ENCODE results near the gene PALD1. TPM values are rescaled to one million over a fixed set of nuclear protein-coding genes. Genes with fewer than 3 reads are reported as not detected.

Gene PALD1
- total RNA-seq, 1 donor from 2014 or later = 1.2 TPM

DNA sequence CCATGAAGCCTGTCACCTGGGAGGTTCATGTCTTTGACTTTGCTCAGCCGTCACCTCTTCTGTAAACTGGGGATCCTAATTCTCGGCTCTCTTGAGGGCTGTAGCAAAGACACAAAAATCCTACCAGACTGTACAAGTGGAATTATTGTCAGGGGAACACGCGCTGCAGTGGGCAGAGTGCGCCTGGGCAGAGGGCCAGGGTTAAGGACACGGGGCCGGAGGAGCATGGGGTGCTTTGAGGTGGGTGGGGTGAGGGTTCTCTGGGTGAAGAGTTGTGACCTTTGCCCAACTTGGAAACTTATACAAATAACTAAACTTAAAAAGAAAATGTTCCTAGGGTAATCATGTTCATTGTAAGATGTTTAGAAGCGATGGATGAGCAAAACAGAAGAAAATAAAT, 36.0 kb downstream of the PALD1 start:
- H3K36me3 Mint-ChIP-seq (ENCODE audit: insufficient read depth) = no peaks in the 10 kb centered on the region
- H3K4me1 Mint-ChIP-seq (ENCODE audit: low read depth) = no peaks in the 10 kb centered on the region
- TF ChIP-seq, protein P1, sequence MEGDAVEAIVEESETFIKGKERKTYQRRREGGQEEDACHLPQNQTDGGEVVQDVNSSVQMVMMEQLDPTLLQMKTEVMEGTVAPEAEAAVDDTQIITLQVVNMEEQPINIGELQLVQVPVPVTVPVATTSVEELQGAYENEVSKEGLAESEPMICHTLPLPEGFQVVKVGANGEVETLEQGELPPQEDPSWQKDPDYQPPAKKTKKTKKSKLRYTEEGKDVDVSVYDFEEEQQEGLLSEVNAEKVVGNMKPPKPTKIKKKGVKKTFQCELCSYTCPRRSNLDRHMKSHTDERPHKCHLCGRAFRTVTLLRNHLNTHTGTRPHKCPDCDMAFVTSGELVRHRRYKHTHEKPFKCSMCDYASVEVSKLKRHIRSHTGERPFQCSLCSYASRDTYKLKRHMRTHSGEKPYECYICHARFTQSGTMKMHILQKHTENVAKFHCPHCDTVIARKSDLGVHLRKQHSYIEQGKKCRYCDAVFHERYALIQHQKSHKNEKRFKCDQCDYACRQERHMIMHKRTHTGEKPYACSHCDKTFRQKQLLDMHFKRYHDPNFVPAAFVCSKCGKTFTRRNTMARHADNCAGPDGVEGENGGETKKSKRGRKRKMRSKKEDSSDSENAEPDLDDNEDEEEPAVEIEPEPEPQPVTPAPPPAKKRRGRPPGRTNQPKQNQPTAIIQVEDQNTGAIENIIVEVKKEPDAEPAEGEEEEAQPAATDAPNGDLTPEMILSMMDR (IDR thresholded peaks at IDR 0.05; ENCODE audit: unreplicated experiment) = no peak
- H3K4me3 Mint-ChIP-seq (ENCODE audit: low read depth) = no peak overlapping the region
- H3K27ac Mint-ChIP-seq = no peak overlapping the region
- no peak for DNase-seq (ENCODE audit: low spot score, unreplicated experiment)
- no peaks in the 10 kb centered on the region for H3K27me3 Mint-ChIP-seq
- H3K9me3 Mint-ChIP-seq (ENCODE audit: low read depth) = no peaks in the 10 kb centered on the region

DNA sequence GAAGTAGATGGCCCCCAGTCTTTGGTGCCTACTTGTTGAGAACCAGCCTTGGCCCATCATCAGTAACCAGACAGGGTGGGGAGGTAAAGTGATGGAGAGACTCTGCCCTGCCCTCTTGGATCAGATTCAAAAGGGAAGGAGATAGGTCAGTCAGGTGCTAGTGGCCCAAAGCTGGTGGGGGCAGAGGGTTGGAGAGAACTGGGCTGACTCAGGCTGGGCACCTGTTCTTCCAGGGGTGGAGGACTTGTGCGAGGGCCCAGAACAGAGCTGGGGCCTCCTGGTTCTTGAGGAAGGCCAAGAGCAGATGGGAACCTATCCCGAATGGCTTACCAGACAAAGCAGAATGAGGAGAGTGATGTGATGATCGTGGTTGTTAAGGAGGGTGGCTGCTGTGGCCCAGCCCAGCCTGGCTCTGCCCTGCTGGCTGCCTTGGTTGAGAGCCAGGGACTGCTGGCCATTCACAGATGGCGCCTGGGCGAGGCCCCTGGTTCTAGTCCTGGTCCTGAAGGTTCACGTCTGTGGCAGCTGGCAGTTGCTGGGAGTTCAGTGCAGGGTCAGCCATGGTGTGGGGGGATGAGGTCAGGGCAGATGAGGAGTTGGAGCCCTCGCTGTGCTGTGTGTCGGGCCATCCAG, 36.6 kb downstream of the PALD1 start:
- no peaks in the 10 kb centered on the region for H3K9me3 Mint-ChIP-seq (ENCODE audit: low read depth)
- H3K27me3 Mint-ChIP-seq = no peaks in the 10 kb centered on the region
- H3K36me3 Mint-ChIP-seq (ENCODE audit: insufficient read depth) = no peaks in the 10 kb centered on the region
- no peaks in the 10 kb centered on the region for H3K4me1 Mint-ChIP-seq (ENCODE audit: low read depth)
- no peak overlapping the region for H3K4me3 Mint-ChIP-seq (ENCODE audit: low read depth)
- TF ChIP-seq, protein P1 (IDR thresholded peaks at IDR 0.05; ENCODE audit: unreplicated experiment) = no peak
- DNase-seq (ENCODE audit: low spot score, unreplicated experiment) = no peak
- no peak overlapping the region for H3K27ac Mint-ChIP-seq

DNA sequence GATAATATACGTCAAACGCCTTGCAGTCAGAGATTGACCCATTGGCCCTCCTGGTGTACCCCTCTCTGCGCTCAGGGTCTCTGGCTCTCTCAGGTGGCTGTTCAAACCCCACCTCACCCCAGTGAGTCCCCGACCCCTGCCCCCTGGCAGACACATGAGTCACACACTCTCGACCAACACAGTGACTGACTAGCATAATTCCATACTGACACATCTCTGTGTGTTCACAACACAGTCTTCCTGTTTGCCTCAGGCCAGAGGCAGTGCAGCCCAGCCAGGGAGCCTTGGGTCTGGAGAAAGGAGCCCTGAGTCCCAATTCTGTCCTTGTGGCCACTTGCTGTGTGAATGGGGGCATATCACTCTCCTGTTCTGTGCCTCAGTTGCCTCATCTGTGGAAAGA, 40.1 kb downstream of the PALD1 start:
- no peak overlapping the region for H3K4me3 Mint-ChIP-seq (ENCODE audit: low read depth)
- H3K27ac Mint-ChIP-seq = no peak overlapping the region
- H3K4me1 Mint-ChIP-seq (ENCODE audit: low read depth) = no peaks in the 10 kb centered on the region
- DNase-seq (ENCODE audit: low spot score, unreplicated experiment) = no peak
- TF ChIP-seq, protein P1 (IDR thresholded peaks at IDR 0.05; ENCODE audit: unreplicated experiment) = no peak
- no peaks in the 10 kb centered on the region for H3K27me3 Mint-ChIP-seq
- no peaks in the 10 kb centered on the region for H3K9me3 Mint-ChIP-seq (ENCODE audit: low read depth)
- H3K36me3 Mint-ChIP-seq (ENCODE audit: insufficient read depth) = no peaks in the 10 kb centered on the region

DNA sequence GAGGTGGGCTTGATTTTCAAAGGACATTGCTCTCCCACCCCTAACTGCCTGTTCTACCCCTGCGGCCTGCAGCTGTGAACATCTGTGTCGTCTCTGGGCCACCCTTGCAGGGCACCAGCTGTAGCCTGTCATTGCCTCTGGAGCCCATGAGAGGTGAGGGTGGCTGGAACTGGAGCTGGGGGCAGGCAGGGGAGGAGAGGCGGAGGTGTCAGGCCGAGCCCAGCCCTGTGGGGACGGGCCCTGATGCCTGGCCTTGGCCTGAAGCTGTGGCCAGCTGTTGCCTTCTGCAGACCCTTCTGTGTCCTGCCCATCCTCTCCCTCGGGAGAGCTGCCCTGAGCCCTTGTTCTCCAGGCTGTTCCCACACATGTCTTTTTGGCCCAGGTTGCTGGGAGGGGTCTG, 44.5 kb downstream of the PALD1 start:
- Mint-ChIP-seq H3K4me1 (ENCODE audit: low read depth) (no peaks in the 10 kb centered on the region), H3K27me3 (no peaks in the 10 kb centered on the region), H3K4me3 (ENCODE audit: low read depth) (no peak overlapping the region), H3K9me3 (ENCODE audit: low read depth) (no peaks in the 10 kb centered on the region), H3K36me3 (ENCODE audit: insufficient read depth) (no peaks in the 10 kb centered on the region), H3K27ac (no peak overlapping the region)
- TF ChIP-seq, protein P1 (IDR thresholded peaks at IDR 0.05; ENCODE audit: unreplicated experiment) = no peak
- DNase-seq (ENCODE audit: low spot score, unreplicated experiment) = no peak

DNA sequence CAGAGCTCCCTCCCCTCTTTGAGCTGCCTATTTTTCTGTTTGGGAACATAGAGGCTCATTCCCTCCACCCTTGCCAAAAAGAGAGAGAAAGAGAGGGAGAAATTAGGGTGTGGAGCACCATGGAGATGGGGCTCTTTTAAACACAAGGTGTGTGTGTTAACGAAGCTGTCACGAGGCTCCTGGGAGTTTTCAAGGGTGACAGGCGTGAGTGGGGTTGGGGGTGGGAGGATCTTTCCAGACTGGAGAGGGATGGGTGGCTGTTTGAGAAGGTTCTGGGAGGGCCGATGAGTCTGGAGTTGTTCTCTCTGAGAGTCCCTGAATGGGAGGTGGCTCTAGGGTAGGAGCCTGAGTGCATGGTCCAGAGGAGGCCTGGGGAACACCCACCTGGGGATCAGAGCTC, 45.0 kb downstream of the PALD1 start:
- Mint-ChIP-seq H3K27me3 (no peaks in the 10 kb centered on the region), H3K4me1 (ENCODE audit: low read depth) (no peaks in the 10 kb centered on the region), H3K36me3 (ENCODE audit: insufficient read depth) (no peaks in the 10 kb centered on the region), H3K27ac (no peak overlapping the region), H3K9me3 (ENCODE audit: low read depth) (no peaks in the 10 kb centered on the region), H3K4me3 (ENCODE audit: low read depth) (no peak overlapping the region)
- TF ChIP-seq, protein P1 (IDR thresholded peaks at IDR 0.05; ENCODE audit: unreplicated experiment) = no peak
- DNase-seq (ENCODE audit: low spot score, unreplicated experiment) = no peak
